ENCODE data around the gene KCTD16. TPM values are rescaled to one million over a fixed set of nuclear protein-coding genes. Genes with fewer than 3 reads are reported as not detected.

The KCTD16 gene
- polyA plus RNA-seq, 1 donor (not counting 4 experiments of a cell fraction or from before 2014, with no cell fraction given), result 0.04 TPM

DNA sequence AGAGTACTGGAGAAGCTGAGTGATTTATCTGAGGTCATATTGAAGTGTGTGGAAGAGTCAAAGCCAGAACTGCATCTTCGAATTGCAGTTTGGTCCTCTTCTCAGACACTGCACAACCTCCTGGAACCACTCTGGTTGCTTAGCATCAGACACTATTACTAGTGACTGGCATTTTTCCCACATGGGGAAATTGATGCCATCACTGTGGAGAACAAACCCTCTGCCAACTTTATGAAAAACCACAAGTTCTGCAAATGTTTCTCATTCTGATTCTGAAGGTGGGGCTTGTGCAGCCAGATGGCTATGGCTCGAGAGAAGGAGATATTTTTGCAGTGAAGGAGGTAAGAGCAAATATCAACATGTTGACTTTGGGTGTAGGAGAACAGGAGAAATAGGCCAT is 67.2 kb downstream of the KCTD16 start:
- TF ChIP-seq, protein P1, sequence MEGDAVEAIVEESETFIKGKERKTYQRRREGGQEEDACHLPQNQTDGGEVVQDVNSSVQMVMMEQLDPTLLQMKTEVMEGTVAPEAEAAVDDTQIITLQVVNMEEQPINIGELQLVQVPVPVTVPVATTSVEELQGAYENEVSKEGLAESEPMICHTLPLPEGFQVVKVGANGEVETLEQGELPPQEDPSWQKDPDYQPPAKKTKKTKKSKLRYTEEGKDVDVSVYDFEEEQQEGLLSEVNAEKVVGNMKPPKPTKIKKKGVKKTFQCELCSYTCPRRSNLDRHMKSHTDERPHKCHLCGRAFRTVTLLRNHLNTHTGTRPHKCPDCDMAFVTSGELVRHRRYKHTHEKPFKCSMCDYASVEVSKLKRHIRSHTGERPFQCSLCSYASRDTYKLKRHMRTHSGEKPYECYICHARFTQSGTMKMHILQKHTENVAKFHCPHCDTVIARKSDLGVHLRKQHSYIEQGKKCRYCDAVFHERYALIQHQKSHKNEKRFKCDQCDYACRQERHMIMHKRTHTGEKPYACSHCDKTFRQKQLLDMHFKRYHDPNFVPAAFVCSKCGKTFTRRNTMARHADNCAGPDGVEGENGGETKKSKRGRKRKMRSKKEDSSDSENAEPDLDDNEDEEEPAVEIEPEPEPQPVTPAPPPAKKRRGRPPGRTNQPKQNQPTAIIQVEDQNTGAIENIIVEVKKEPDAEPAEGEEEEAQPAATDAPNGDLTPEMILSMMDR (optimal IDR thresholded peaks at IDR 0.05 in 1 of 3, IDR thresholded peaks at IDR 0.05 in 1 of 3, conservative IDR thresholded peaks at IDR 0.05 in 1 of 3; ENCODE audit: extremely low read depth in 1 of 3, insufficient read depth in 2 of 3, low read length in 3 of 3), result no peak
- no peak for TF ChIP-seq EZH2 (IDR thresholded peaks at IDR 0.05; ENCODE audit: low read length)
- H2AFZ ChIP-seq (ENCODE audit: control insufficient read depth, low read length), result no peak overlapping the region
- H3K9me3 ChIP-seq (ENCODE audit: control insufficient read depth, low read depth, low read length), result no peaks in the 10 kb centered on the region
- DNase-seq (ENCODE audit: low read depth, low spot score), result no peak
- H4K20me1 ChIP-seq (ENCODE audit: control insufficient read depth, extremely low read depth, insufficient read depth, low read length), result no peaks in the 10 kb centered on the region
- no peak overlapping the region for H3K27ac ChIP-seq (ENCODE audit: control insufficient read depth, insufficient read depth, low read length)
- H3K9me1 ChIP-seq (ENCODE audit: control insufficient read depth, extremely low read depth, insufficient read depth, low read length), result no peaks in the 10 kb centered on the region
- FAIRE-seq, result no peak
- no peaks in the 10 kb centered on the region for H3K27me3 ChIP-seq (ENCODE audit: control insufficient read depth, extremely low read depth, insufficient read depth, low read length)
- no peaks in the 10 kb centered on the region for H3K79me2 ChIP-seq (ENCODE audit: control insufficient read depth, insufficient read depth, low read length)
- H3K4me3 ChIP-seq (ENCODE audit: control insufficient read depth in 2 of 3, extremely low read depth in 1 of 3, insufficient read depth in 2 of 3, low read depth in 1 of 3, low read length in 3 of 3), result no peak overlapping the region
- H3K4me1 ChIP-seq (ENCODE audit: control insufficient read depth, extremely low read depth, insufficient read depth, low read length), result no peaks in the 10 kb centered on the region
- dilution Hi-C loops (cut with MboI; ENCODE audit: extremely low pct_ligation_motif_present, low sequenced_read_pairs), result no loop called here
- H3K9ac ChIP-seq (ENCODE audit: control insufficient read depth, extremely low read depth, insufficient read depth, low read length), result no peak overlapping the region
- H3K4me2 ChIP-seq (ENCODE audit: control insufficient read depth, extremely low read depth, insufficient read depth, low read depth, low read length), result no peak overlapping the region
- H3K36me3 ChIP-seq (ENCODE audit: control insufficient read depth in 2 of 2, extremely low read depth in 1 of 2, insufficient read depth in 2 of 2, low read length in 2 of 2), result no peaks in the 10 kb centered on the region

DNA sequence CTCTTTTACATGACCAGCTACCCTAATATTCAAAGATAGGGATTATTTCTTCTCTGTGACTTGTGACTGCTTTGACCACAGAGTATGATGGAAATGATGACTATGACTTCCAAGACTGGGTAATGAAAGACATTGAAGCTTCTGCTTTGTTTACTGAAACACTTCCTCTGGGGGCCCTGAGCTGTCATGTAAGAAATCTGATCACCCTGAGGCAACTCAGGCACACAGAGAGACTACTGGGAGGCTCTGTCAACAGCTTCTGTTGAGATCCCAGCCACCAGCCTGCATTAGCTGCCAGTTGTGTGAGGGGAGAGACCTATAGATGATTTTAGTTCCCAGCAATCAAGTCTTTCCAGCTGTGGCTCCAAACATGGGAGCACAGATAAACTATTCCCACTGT is 76.5 kb downstream of the KCTD16 start:
- Histone ChIP-seq H4K20me1 (ENCODE audit: control insufficient read depth, extremely low read depth, insufficient read depth, low read length) (no peaks in the 10 kb centered on the region), H3K36me3 (ENCODE audit: control insufficient read depth in 2 of 2, extremely low read depth in 1 of 2, insufficient read depth in 2 of 2, low read length in 2 of 2) (no peaks in the 10 kb centered on the region), H3K9me1 (ENCODE audit: control insufficient read depth, extremely low read depth, insufficient read depth, low read length) (no peaks in the 10 kb centered on the region), H3K27me3 (ENCODE audit: control insufficient read depth, extremely low read depth, insufficient read depth, low read length) (no peaks in the 10 kb centered on the region), H3K4me3 (ENCODE audit: control insufficient read depth in 2 of 3, extremely low read depth in 1 of 3, insufficient read depth in 2 of 3, low read depth in 1 of 3, low read length in 3 of 3) (no peak overlapping the region), H3K4me2 (ENCODE audit: control insufficient read depth, extremely low read depth, insufficient read depth, low read depth, low read length) (no peak overlapping the region), H3K4me1 (ENCODE audit: control insufficient read depth, extremely low read depth, insufficient read depth, low read length) (no peaks in the 10 kb centered on the region), H3K79me2 (ENCODE audit: control insufficient read depth, insufficient read depth, low read length) (no peaks in the 10 kb centered on the region), H3K27ac (ENCODE audit: control insufficient read depth, insufficient read depth, low read length) (no peak overlapping the region), H3K9ac (ENCODE audit: control insufficient read depth, extremely low read depth, insufficient read depth, low read length) (no peak overlapping the region), H2AFZ (ENCODE audit: control insufficient read depth, low read length) (no peak overlapping the region), H3K9me3 (ENCODE audit: control insufficient read depth, low read depth, low read length) (no peaks in the 10 kb centered on the region)
- FAIRE-seq (no peak), DNase-seq (ENCODE audit: low read depth, low spot score) (no peak)
- TF ChIP-seq EZH2 (IDR thresholded peaks at IDR 0.05; ENCODE audit: low read length), result no peak
- TF ChIP-seq, protein P1 (optimal IDR thresholded peaks at IDR 0.05 in 1 of 3, IDR thresholded peaks at IDR 0.05 in 1 of 3, conservative IDR thresholded peaks at IDR 0.05 in 1 of 3; ENCODE audit: extremely low read depth in 1 of 3, insufficient read depth in 2 of 3, low read length in 3 of 3), result no peak
- dilution Hi-C loops (cut with MboI; ENCODE audit: extremely low pct_ligation_motif_present, low sequenced_read_pairs), result no loop called here
